ENCODE measurements around the gene LCN6. TPM values are rescaled to one million over a fixed set of nuclear protein-coding genes. Genes with fewer than 3 reads are reported as not detected.
"Not testable (repeated sequence)": the region's sequence is repeated elsewhere in the genome, so short reads cannot be mapped to it uniquely, and the experiment has no call there.

Gene LCN6, protein sequence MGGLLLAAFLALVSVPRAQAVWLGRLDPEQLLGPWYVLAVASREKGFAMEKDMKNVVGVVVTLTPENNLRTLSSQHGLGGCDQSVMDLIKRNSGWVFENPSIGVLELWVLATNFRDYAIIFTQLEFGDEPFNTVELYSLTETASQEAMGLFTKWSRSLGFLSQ
- 10 to 100 TPM; 14.2 to 70.0 (median 42.9) TPM for total RNA-seq

DNA sequence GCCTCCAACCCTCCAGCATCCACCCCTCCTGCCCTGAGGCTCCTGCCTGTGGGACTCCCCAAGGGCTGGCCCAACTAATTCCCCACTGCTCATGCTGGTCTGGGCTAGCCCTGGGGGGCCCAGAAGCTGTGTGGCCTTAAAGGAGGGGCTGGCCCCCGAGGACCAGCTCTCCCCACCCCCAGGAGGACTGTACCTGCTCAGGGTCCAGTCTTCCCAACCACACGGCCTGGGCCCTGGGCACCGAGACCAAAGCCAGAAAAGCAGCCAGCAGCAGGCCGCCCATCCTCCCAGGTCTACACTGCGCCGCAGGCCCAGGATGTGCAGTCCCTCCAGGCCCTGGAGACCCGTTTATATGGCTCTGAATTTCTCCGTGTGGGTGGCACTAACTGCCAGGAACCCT is at the start of gene LCN6:
Gene LCN6, minus strand, starts transcription at position 325 of the 400 bp plus-strand sequence. Its CDS starts 42 bp downstream, at position 283.
- Histone ChIP-seq H3K36me3 (no peaks in the 10 kb centered on the region), H3K27ac (peak within 1 kb of the TSS in 1 of 4 donors; percentile 60), H3K4me1 (peaks cover 0 to 23% (median 4%) of the 10 kb centered on the region in 4 donors), H3K27me3 (peaks cover 0 to 13% of the 10 kb centered on the region in 2 donors), H3K9me3 (peaks cover 0 to 22% (median 4%) of the 10 kb centered on the region in 4 donors), H3K4me3 (no peak within 1 kb of the TSS)
- TF ChIP-seq POLR2A (IDR thresholded peaks at IDR 0.05): no peak
- TF ChIP-seq EP300 (IDR thresholded peaks at IDR 0.05): no peak
- TF ChIP-seq, protein P1, sequence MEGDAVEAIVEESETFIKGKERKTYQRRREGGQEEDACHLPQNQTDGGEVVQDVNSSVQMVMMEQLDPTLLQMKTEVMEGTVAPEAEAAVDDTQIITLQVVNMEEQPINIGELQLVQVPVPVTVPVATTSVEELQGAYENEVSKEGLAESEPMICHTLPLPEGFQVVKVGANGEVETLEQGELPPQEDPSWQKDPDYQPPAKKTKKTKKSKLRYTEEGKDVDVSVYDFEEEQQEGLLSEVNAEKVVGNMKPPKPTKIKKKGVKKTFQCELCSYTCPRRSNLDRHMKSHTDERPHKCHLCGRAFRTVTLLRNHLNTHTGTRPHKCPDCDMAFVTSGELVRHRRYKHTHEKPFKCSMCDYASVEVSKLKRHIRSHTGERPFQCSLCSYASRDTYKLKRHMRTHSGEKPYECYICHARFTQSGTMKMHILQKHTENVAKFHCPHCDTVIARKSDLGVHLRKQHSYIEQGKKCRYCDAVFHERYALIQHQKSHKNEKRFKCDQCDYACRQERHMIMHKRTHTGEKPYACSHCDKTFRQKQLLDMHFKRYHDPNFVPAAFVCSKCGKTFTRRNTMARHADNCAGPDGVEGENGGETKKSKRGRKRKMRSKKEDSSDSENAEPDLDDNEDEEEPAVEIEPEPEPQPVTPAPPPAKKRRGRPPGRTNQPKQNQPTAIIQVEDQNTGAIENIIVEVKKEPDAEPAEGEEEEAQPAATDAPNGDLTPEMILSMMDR (IDR thresholded peaks at IDR 0.05): no peak
- DNase-seq (ENCODE audit: low spot score in 2 of 2): no peak
- 63 to 74% methylated on average over 6 to 7 of the region's 8 CpGs for WGBS, 2 donors

DNA sequence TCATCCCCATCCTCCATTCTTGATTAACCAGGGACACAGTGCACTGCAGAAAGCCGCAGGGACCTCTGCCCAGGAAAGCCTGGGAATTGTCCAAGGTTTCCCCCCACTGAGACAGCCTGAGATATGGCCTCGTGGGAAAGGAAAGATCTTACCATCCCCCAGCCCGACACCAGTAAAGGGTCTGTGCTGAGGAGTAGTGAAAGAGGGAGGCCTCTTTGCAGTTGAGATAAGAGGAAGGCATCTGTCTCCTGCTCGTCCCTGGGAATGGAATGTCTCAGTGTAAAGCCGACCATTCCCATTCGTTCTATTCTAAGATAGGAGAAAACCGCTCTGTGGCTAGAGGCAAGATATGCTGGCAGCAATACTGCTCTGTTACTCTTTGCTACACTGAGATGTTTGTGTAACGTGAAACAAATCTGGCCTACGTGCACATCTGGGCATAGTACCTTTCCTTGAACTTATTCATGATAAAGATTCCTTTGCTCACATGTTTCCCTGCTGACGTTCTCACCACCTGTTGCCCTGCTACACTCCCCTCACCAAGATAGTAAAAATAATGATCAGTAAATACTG is 48.5 kb upstream of the LCN6 start:
- H3K27ac ChIP-seq; H3K9me3 ChIP-seq; DNase-seq (ENCODE audit: low spot score in 2 of 2); H3K4me3 ChIP-seq: not testable (repeated sequence)
- H3K27me3 ChIP-seq: peaks cover 0 to 56% of the 10 kb centered on the region in 2 donors
- WGBS, 2 donors: 8 to 10% methylated on average over 10 of the region's 10 CpGs
- H3K4me1 ChIP-seq: peaks cover 0 to 54% (median 22%) of the 10 kb centered on the region in 4 donors
- peaks cover 0 to 22% (median 0%) of the 10 kb centered on the region in 3 donors for H3K36me3 ChIP-seq

DNA sequence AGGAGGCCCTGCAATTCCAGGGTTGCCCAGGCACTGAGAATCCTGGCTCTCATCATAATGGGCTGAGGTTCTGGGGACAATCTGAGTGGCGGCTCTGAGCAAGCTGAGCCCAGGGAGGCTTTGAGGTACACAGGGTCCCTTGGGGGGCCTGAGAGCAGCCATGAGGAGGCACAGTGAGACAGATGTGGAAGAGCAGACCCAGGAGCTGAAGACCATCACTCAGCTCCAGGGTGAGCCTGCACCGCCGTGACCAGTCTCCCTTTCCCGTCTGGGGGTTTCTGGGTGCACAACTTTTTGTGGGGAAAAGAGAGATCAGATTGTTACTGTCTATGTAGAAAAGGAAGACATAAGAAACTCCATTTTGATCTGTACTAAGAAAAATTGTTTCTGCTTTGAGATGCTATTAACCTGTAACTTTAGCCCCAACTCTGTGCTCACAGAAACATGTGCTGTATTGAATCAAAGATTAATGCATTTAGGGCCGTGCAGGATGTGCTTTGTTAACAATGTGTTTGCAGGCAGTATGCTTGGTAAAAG is 48.0 kb upstream of the LCN6 start, which contains the start of gene CCDC183:
Gene CCDC183, plus strand, starts transcription at position 101 of the 537 bp plus-strand sequence. Its CDS starts 60 bp downstream, at position 161.
- Histone ChIP-seq H3K36me3 (peaks cover 0 to 22% (median 0%) of the 10 kb centered on the region in 3 donors), H3K27me3 (peaks cover 0 to 50% of the 10 kb centered on the region in 2 donors), H3K9me3 (no peaks in the 10 kb centered on the region), H3K4me1 (peaks cover 0 to 56% (median 25%) of the 10 kb centered on the region in 4 donors), H3K27ac (no peak within 1 kb of the TSS), H3K4me3 (no peak within 1 kb of the TSS)
- 41 to 51% methylated on average over 5 of the region's 5 CpGs for WGBS, 2 donors
- DNase-seq (ENCODE audit: low spot score in 2 of 2): no peak
- TF ChIP-seq EP300 (IDR thresholded peaks at IDR 0.05) (no peak), POLR2A (IDR thresholded peaks at IDR 0.05) (no peak)
- TF ChIP-seq, protein P1 (IDR thresholded peaks at IDR 0.05): no peak

DNA sequence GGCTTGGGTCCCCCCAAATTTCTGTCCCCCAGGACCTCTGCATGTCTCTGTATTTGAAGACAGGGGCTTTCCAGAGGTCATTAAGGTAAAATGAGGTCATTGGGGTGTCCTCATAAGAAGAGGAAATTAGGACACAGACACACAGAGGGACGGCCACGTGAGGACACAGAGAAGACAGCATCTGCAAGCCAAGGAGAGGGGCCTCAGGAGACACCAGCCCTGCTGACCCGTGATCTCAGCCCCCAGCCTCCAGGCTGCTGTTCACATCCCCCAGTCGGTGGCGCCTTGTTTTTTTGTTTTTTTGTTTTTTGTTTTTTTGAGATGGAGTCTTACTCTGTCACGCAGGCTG is 46.6 kb upstream of the LCN6 start:
- no peak overlapping the region for H3K27ac ChIP-seq
- 59 to 67% methylated on average over 6 of the region's 6 CpGs for WGBS, 2 donors

DNA sequence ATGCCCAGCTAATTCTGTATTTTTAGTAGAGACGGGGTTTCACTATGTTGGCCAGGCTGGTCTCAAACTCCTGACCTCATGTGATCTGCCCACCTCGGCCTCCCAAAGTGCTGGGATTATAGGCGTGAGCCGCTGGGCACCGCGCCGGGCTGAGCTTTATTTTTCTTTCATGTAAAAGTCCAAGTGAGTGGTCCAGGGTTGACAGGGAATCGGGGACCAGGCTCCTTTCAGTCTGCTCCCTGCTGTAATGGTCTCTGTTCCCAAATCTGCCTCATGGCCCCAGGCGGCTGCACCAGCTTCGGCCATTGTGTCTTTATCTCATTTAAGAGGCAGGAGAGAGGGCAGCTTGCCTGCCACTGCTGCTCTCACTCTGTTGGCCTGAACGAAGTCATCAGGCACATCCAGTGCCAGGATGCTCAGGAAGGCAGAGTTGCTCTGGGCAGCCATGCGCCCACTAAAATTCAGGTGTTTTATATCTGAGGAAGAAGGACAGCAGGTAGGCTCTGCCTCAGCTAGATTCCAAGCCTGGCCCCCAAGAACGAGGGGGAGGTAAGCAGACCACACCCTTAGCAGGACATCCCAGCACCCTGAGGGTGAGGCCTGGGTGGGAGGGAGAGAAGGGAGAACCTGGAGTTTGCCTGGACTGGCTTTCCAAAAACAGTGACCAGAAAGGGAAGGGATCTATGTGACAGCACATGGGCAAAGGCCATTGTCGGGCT is 46.1 kb upstream of the LCN6 start:
- WGBS, 2 donors: 89 to 91% methylated on average over 14 of the region's 14 CpGs
- no peak overlapping the region for H3K4me3 ChIP-seq
- H3K36me3 ChIP-seq: peaks cover 0 to 22% (median 0%) of the 10 kb centered on the region in 3 donors
- H3K9me3 ChIP-seq: no peaks in the 10 kb centered on the region
- H3K4me1 ChIP-seq: peaks cover 0 to 47% (median 18%) of the 10 kb centered on the region in 4 donors
- H3K27me3 ChIP-seq: peaks cover 0 to 32% of the 10 kb centered on the region in 2 donors
- DNase-seq (ENCODE audit: low spot score in 2 of 2): no peak
- TF ChIP-seq, protein P1 (IDR thresholded peaks at IDR 0.05): no peak
- TF ChIP-seq POLR2A (IDR thresholded peaks at IDR 0.05): no peak
- no peak for TF ChIP-seq EP300 (IDR thresholded peaks at IDR 0.05)
- H3K27ac ChIP-seq: no peak overlapping the region

More for the DNA sequence above, 46.6 kb upstream of the LCN6 start:
- peaks cover 0 to 50% (median 21%) of the 10 kb centered on the region in 4 donors for H3K4me1 ChIP-seq
- peaks cover 0 to 37% of the 10 kb centered on the region in 2 donors for H3K27me3 ChIP-seq
- DNase-seq (ENCODE audit: low spot score in 2 of 2): no peak
- peaks cover 0 to 22% (median 0%) of the 10 kb centered on the region in 3 donors for H3K36me3 ChIP-seq
- no peaks in the 10 kb centered on the region for H3K9me3 ChIP-seq
- TF ChIP-seq POLR2A (IDR thresholded peaks at IDR 0.05) (no peak), EP300 (IDR thresholded peaks at IDR 0.05) (no peak)
- TF ChIP-seq, protein P1 (IDR thresholded peaks at IDR 0.05): no peak
- no peak overlapping the region for H3K4me3 ChIP-seq
